Stimulated activated naive CD8-positive, alpha-beta T cell treated with anti-CD3 and anti-CD28 coated beads, Interleukin-15, Interleukin-2, amounts not matched to agents 100 ng/mL and 50 ng/mL, for 24 hours (primary cell): ENCODE measurements around the gene ZNF710.

Experiments used
- H3K27ac Mint-ChIP-seq: one replicate; pipeline ENCODE4 v1.8.0; 2021; ENCODE audit warnings: mild to moderate bottlenecking, mixed read lengths
- H3K27me3 Mint-ChIP-seq: one replicate; pipeline ENCODE4 v1.8.0; 2021; ENCODE audit warnings: mixed read lengths
- H3K36me3 Mint-ChIP-seq: one replicate; pipeline ENCODE4 v1.8.0; 2021; ENCODE audit warnings: low read depth, mixed read lengths
- H3K4me1 Mint-ChIP-seq: one replicate; pipeline ENCODE4 v1.8.0; 2021; ENCODE audit warnings: low read depth, mixed read lengths
- H3K4me3 Mint-ChIP-seq: one replicate; pipeline ENCODE4 v1.8.0; 2021; ENCODE audit warnings: mild to moderate bottlenecking, mixed read lengths
- H3K9me3 Mint-ChIP-seq: one replicate; pipeline ENCODE4 v1.8.0; 2021; ENCODE audit warnings: mixed read lengths

The ZNF710 gene

DNA sequence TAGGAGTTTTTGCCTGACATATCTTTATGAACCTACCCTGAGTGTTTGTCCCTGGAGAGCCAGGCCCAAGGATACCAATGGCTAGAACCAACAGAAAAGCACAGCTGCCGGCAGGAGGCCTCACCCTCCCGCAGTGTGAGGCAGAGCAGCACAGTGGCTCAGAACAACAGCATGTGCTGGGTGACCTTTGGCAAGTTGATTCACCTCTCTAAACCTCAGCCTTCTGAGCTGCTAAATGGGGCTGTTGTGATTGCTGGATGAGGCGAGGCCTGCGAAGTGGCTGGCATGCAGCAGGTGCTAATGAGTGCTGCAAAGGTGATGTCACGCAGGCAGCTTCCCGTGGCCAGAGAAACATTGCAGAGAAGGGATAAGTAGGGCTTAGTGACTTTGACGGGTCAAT, 77.8 kb downstream of the ZNF710 start:
- H3K27ac Mint-ChIP-seq: no peak overlapping the region
- H3K4me1 Mint-ChIP-seq: peaks cover 12% of the 10 kb centered on the region
- no peaks in the 10 kb centered on the region for H3K9me3 Mint-ChIP-seq
- H3K36me3 Mint-ChIP-seq: peaks cover 17% of the 10 kb centered on the region
- H3K4me3 Mint-ChIP-seq: no peak overlapping the region
- H3K27me3 Mint-ChIP-seq: no peaks in the 10 kb centered on the region

DNA sequence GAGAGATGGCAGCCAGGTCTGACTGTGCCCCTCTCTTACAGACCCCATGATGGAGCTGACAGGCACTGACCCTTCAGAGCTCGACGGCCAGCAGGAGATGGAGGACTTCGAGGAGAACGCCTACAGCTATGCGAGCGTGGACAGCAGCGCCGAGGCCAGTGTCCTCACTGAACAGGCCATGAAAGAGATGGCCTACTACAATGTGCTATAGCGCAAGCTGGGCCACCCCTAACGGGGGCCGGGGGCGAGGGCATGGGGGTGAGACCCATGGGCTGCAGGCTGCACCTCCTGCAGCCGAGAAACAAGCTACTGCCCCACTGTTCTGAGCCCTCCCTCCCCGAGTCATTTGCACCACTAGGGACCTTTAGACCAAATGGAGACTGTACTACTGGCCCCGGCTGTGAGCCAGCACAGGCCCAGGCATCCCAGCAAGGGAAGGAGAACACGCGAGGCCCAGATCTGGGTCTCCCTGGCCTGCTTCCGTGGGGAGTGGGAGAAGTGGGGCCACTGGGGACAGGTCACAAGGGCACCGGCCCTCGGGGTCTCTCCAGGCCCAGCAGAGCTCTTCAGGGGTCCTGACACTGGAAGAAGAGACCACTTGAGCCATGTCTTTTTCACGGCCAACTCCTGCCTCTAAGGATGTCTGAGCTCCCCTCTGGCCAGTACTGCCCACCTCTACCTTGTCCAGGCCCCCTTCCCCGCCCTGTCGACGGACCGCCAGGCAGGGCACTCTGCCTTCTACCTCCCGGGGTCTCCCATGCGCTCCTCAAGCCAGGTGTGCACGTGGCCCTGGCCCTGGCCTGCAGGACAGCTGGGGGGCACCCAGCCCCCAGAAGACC, 78.7 kb downstream of the ZNF710 start:
- Mint-ChIP-seq H3K27me3 (no peaks in the 10 kb centered on the region), H3K4me1 (peaks cover 12% of the 10 kb centered on the region), H3K27ac (no peak overlapping the region)

DNA sequence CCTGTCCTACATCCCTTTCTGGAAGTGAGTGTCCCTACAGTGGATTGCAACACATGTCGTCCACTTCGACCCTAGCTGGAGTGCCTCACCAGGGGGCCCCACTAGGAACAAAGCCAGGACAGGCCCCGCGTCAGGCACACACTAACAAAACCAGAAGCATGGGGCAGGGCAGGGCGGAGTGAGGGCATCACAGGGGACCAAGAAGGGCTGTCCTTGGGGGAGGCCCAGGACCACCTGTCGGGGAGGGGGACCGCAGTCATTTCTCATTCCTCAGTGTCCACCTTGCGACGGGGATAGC, 79.3 kb downstream of the ZNF710 start:
- no peaks in the 10 kb centered on the region for H3K9me3 Mint-ChIP-seq
- no peak overlapping the region for H3K27ac Mint-ChIP-seq
- H3K36me3 Mint-ChIP-seq: peaks cover 17% of the 10 kb centered on the region

More for the DNA sequence above, 78.7 kb downstream of the ZNF710 start:
- Mint-ChIP-seq H3K36me3 (peaks cover 17% of the 10 kb centered on the region), H3K4me3 (no peak overlapping the region), H3K9me3 (no peaks in the 10 kb centered on the region)

DNA sequence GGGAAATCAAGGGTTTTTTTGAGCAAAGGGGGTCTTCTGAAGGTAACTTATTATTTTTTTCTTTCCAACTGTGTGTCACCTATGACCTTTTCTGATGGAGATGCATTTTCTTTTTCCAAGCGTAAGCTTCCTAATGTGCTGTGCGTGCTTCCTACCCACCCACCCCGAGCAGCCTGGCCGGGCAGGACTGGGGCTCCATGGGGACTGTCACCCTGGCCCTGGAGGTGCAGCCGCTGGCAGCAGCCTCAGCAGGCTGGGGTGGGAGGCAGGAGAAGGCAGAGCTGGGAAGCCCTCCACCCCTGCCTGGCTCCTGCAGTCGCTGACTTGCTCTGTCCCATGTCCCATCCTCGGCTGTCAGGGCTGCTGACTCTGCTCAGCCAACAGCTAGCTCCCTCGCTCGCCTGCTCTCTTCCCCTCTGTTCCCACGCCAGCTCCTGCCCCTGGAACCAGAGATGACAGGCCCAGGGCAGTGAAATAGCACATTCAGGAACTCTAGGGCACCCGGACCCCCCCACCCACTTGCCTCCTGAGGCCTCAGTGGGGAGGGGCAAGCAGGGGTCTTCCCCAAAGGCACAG, 79.8 kb downstream of the ZNF710 start:
- H3K4me3 Mint-ChIP-seq: no peak overlapping the region
- peaks cover 17% of the 10 kb centered on the region for H3K36me3 Mint-ChIP-seq
- no peak overlapping the region for H3K27ac Mint-ChIP-seq
- H3K27me3 Mint-ChIP-seq: no peaks in the 10 kb centered on the region
- H3K9me3 Mint-ChIP-seq: no peaks in the 10 kb centered on the region
- peaks cover 6% of the 10 kb centered on the region for H3K4me1 Mint-ChIP-seq

More for the DNA sequence above, 79.3 kb downstream of the ZNF710 start:
- Mint-ChIP-seq H3K4me3 (no peak overlapping the region), H3K27me3 (no peaks in the 10 kb centered on the region), H3K4me1 (peaks cover 11% of the 10 kb centered on the region)

DNA sequence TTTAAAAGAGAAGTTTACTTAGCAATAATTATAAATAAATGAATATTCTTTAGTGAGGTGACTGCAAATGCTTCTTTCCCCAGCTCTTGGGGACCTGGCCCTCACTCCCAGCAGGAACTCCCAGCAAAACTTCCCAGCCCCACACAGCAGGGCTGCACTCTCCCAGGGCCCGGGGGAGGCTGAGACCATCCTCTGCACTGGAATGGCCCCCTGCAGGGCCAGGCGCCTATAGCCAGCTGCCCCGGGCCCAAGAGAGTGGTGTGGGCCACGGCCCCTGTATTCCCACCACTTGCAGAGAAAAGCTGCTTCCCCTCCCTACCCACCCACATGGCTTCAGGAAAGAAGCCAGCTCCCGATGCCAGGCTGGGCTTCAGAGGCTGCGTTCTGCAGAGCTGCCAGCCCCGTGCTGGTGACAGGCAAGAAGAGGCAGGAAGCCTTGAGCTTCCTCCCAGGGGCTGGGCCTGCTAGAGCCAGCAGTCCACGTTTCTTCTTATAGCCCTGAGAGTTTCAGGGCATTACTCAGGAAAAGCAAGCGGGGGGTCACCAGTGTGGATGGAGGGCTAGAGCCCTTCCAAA, 81.1 kb downstream of the ZNF710 start:
- no peaks in the 10 kb centered on the region for H3K27me3 Mint-ChIP-seq
- H3K36me3 Mint-ChIP-seq: peaks cover 21% of the 10 kb centered on the region
- no peak overlapping the region for H3K4me3 Mint-ChIP-seq
- peaks cover 11% of the 10 kb centered on the region for H3K4me1 Mint-ChIP-seq
- no peaks in the 10 kb centered on the region for H3K9me3 Mint-ChIP-seq
- H3K27ac Mint-ChIP-seq: no peak overlapping the region

DNA sequence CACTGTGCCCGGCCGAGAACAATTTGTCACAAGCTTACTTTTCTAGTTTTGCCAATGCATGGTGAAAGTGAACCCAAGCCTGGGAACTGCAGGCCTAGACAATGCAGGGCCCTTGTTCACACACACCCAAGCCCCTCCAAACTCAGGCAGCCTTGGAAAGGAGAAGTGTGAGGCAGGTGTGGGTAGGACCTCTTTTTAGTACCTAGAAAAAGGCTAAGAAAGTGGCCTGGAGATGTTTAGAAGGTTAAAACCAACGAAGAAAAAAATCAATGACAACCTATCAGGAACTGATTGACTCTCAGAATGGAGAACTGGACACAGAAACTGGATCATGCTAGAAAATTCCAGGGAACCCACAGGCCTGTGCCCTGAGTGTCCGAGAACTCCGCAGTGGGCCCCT, 82.3 kb downstream of the ZNF710 start:
- H3K27me3 Mint-ChIP-seq: no peaks in the 10 kb centered on the region
- no peaks in the 10 kb centered on the region for H3K9me3 Mint-ChIP-seq
- no peak overlapping the region for H3K4me3 Mint-ChIP-seq
- peaks cover 12% of the 10 kb centered on the region for H3K4me1 Mint-ChIP-seq
- peaks cover 23% of the 10 kb centered on the region for H3K36me3 Mint-ChIP-seq
- no peak overlapping the region for H3K27ac Mint-ChIP-seq

DNA sequence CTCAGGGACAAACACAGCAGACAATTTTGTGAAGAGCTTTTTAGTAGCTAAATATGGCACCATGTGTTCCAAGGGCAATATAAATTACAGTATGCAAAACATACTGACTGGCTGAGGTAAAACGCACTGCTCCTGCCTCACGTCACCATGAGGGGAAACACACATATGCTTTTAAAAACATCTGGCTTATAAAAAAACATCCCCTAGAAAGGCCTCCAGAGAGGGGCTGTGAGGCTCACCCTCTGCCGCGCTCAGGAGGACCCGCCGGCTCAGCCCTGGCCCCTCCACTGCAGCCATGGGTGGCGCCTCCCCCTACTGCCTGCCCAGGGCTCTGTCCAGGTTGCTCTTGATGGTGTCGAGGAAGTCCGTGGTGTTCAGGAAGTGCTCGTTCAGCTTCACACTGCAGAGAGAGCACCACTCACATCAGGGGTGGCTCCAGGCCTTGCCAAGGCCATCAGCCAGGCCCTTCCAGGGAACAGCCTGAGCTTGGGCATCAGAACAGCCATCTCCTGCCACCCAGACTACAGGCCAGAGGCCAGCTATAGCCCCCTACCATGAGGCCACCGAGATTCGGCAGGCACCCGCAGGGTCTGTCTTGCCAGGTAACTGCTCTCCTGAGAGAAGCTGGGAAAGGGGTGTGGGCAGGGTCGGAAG, 83.0 kb downstream of the ZNF710 start:
- Mint-ChIP-seq H3K27ac (no peak overlapping the region), H3K36me3 (peaks cover 25% of the 10 kb centered on the region), H3K27me3 (no peaks in the 10 kb centered on the region), H3K4me3 (no peak overlapping the region), H3K9me3 (no peaks in the 10 kb centered on the region), H3K4me1 (peaks cover 9% of the 10 kb centered on the region)

DNA sequence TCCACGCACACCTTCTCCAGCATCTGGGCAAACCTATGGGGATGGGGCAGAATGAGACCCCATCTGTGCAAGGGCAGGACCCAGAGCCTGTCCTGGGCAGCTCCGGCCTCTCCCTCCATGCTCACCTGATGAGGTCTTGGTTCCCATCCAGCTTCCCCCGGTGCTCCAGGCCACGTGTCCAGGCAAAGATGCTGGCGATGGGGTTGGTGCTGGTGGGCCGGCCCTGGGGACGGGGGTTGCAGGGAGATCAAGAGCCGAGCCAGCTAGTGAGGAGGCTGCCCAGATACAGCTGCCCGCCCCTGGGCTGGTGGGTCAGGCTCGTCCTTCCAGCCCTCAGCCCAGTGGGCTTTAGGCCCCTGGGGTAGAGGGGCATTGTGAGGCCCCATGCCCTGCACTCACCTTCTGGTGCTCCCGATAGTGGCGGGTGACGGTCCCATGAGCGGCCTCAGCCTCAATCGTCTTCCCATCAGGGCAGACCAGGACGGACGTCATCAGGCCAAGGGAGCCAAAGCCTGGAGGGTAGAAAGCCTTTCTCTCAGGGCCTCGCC, 83.8 kb downstream of the ZNF710 start:
- no peaks in the 10 kb centered on the region for H3K9me3 Mint-ChIP-seq
- H3K36me3 Mint-ChIP-seq: peaks cover 30% of the 10 kb centered on the region
- no peak overlapping the region for H3K27ac Mint-ChIP-seq
- no peaks in the 10 kb centered on the region for H3K27me3 Mint-ChIP-seq
- peaks cover 8% of the 10 kb centered on the region for H3K4me1 Mint-ChIP-seq
- H3K4me3 Mint-ChIP-seq: no peak overlapping the region

DNA sequence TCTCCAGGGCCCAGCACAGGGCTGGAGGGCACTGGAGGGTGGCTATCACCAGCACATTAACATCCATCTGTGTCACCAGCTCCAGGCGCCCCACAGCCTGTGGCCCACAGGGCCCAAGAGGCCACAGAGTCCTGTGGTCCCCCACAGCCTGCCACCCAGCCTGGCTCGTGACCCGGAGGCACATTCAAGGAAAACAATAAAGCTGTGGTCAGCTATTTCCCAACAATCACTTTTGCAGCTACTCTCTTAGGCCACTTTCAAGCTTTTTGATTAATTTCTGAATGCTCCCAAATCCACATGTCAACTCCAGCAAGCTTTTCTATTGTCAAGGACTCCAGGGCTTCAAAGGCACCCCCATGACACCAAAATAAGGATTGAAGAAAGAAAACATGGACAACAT, 84.4 kb downstream of the ZNF710 start:
- peaks cover 8% of the 10 kb centered on the region for H3K4me1 Mint-ChIP-seq
- H3K9me3 Mint-ChIP-seq: no peaks in the 10 kb centered on the region
- H3K27ac Mint-ChIP-seq: no peak overlapping the region
- peaks cover 32% of the 10 kb centered on the region for H3K36me3 Mint-ChIP-seq
- no peaks in the 10 kb centered on the region for H3K27me3 Mint-ChIP-seq
- no peak overlapping the region for H3K4me3 Mint-ChIP-seq

DNA sequence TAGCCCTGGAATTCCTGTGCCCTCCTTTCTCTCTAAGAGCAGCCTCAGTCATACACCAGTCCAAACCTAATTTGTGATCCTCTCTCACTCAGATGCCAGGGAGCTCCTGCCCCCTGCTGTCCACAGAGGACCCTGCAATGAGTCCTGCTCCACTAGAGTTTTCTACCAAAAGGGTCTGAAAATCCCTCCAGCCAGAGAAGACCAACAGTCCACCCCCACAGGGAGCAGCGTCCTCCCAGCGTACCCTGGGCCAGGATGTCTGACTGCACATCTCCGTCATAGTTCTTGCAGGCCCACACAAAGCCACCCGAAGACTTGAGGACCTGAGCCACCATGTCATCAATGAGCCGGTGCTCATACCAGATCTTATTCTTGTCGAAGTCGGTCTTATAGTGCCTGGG, 85.7 kb downstream of the ZNF710 start:
- Mint-ChIP-seq H3K4me3 (no peak overlapping the region), H3K4me1 (peaks cover 12% of the 10 kb centered on the region), H3K9me3 (no peaks in the 10 kb centered on the region), H3K36me3 (peaks cover 38% of the 10 kb centered on the region), H3K27ac (peak overlapping the region; percentile 77), H3K27me3 (no peaks in the 10 kb centered on the region)

DNA sequence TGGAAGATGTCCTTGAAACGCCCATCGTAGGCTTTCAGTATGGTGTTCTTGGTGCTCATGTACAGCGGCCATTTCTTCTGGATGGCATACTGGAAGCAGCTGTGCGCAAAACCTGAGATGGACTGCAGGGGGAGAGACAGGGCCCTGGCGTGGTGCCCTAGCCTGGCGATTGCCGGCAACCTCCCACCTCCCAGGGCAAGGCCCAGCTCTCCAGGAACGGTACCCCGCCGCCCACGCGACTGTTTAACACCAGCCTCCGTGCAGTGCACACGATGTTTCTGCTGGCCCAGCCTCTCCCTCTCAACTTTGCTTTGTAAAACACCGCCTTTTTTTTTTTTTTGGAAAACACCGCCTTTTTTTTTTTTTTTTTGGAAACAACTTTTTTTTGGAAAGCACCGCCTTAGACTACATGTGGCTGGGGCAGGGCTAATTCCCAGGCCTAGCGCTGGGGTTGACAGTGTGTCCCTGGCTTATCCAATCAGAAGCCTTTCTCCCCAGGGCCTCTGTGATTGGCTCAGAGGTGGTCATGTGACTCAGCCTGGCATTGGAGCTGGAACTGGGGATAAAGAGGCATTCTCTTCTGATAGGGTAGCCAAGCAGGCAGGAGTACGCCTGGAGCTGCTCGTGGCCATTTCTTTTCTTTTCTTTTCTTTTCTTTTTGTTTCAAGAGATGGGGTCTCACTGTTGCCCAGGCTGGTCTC, 86.5 kb downstream of the ZNF710 start:
- Mint-ChIP-seq H3K36me3 (peaks cover 38% of the 10 kb centered on the region), H3K4me3 (no peak overlapping the region), H3K27ac (no peak overlapping the region)

DNA sequence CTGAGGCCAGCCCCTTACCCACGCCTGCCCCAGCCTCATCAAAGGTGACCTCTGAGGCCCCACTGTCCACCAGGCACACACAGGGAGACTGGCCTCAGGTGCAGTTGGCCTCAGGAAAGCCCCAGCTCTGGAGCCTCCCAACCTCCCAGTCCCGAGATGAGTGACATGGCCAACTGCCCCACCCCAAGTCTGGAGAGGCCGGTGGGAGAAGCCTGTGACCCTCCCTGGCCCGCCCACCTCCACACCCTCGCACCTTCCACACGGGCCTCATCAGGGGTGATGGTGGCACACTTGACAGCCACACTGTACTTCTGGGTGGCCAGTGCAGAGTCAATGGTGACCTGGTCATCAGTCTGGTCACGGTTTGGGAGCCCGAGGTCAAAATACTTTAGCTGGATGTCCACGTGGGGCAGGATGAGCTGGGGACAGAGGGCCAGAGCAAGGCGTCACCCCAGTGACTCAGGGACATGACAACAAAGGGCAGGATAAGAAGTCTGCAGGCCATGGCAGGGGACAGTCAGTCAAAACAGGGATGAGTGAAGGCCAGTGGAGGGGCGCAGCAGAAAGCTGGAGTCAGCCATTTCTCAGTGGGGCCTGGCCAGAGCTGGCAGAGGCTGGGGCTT, 89.2 kb downstream of the ZNF710 start:
- H3K4me1 Mint-ChIP-seq: peaks cover 27% of the 10 kb centered on the region
- no peaks in the 10 kb centered on the region for H3K9me3 Mint-ChIP-seq
- peaks cover 31% of the 10 kb centered on the region for H3K36me3 Mint-ChIP-seq
- no peaks in the 10 kb centered on the region for H3K27me3 Mint-ChIP-seq
- no peak overlapping the region for H3K4me3 Mint-ChIP-seq
- no peak overlapping the region for H3K27ac Mint-ChIP-seq

More for the DNA sequence above, 86.5 kb downstream of the ZNF710 start:
- no peaks in the 10 kb centered on the region for H3K27me3 Mint-ChIP-seq
- no peaks in the 10 kb centered on the region for H3K9me3 Mint-ChIP-seq
- peaks cover 12% of the 10 kb centered on the region for H3K4me1 Mint-ChIP-seq

DNA sequence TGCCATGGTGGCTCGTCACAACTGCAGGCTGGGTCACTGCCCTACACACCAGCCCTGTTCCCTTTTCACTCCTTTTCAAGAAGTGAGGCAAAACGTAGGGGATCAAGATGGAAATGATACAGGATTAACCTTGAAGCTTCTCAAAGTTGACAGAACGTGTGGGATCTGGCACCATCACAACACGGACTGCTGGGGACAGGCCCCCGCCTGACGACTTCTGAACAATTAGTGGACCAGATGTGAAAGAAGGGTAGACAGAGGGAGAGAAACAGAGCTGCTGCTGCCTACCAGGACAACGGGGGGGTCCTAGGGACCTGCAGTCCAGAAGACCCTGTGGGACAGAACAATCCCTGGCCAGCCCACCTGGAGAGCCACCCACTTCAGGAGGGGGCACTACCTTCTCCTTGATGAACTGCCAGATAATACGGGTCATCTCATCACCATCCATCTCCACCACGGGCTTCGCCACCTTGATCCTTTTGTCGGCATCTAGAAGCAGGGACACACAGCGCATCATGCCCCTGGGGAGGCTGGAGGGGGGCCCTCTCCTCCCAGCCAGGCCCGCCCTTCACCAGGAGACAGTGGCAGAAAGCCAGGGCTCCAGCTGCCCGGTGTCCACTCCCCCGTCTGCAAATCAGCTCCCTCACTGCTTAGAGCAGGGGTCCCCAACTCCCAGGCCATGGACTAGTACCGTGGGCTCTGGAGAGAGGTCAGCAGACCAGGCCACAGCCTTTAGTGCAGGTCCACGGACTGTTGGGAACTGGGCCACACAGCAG, 90.2 kb downstream of the ZNF710 start:
- H3K4me3 Mint-ChIP-seq: no peak overlapping the region
- H3K4me1 Mint-ChIP-seq: peaks cover 37% of the 10 kb centered on the region
- H3K27ac Mint-ChIP-seq: no peak overlapping the region
- no peaks in the 10 kb centered on the region for H3K9me3 Mint-ChIP-seq
- H3K36me3 Mint-ChIP-seq: peaks cover 34% of the 10 kb centered on the region
- no peaks in the 10 kb centered on the region for H3K27me3 Mint-ChIP-seq
